ENCODE data around the gene ADARB2. TPM values are rescaled to one million over a fixed set of nuclear protein-coding genes. Genes with fewer than 3 reads are reported as not detected.

The ADARB2 gene
- total and polyA plus RNA-seq, 4 donors = 0.22 to 1.3 (median 0.55) TPM

GRCh38 chr10:1142596-1142995, 594.7 kb downstream of the ADARB2 start:
- Histone ChIP-seq H3K9ac (ENCODE audit: insufficient read depth in 1 of 2, low read length in 2 of 2) (no peak overlapping the region), H3K27ac (ENCODE audit: low read depth in 1 of 2, low read length in 1 of 2) (no peak overlapping the region), H3K4me3 (no peak overlapping the region), H3K4me1 (ENCODE audit: control insufficient read depth in 5 of 5, insufficient read depth in 5 of 5, low read length in 5 of 5) (no peaks in the 10 kb centered on the region), H3K9me3 (ENCODE audit: control insufficient read depth in 4 of 4, insufficient read depth in 3 of 4, low read length in 3 of 4) (peaks cover 0 to 10% (median 4%) of the 10 kb centered on the region in 4 donors), H3K27me3 (ENCODE audit: control insufficient read depth in 3 of 3, insufficient read depth in 3 of 3, low read length in 2 of 3) (no peaks in the 10 kb centered on the region), H3K36me3 (ENCODE audit: control insufficient read depth in 4 of 4, insufficient read depth in 4 of 4, low read length in 4 of 4) (no peaks in the 10 kb centered on the region)
- WGBS, 2 donors = 53 to 64% methylated on average over 3 of the region's 3 CpGs
- no peak for TF ChIP-seq CTCF (IDR thresholded peaks at IDR 0.05; ENCODE audit: control extremely low read depth, extremely low read depth)
- ATAC-seq (ENCODE audit: insufficient read depth, low FRiP score) (no peak), DNase-seq (no peak)

- ATAC-seq (ENCODE audit: insufficient read depth, low FRiP score) (no peak), DNase-seq (no peak)
- Histone ChIP-seq H3K27me3 (ENCODE audit: control insufficient read depth in 3 of 3, insufficient read depth in 3 of 3, low read length in 2 of 3) (no peaks in the 10 kb centered on the region), H3K27ac (ENCODE audit: low read depth in 1 of 2, low read length in 1 of 2) (no peak overlapping the region), H3K9ac (ENCODE audit: insufficient read depth in 1 of 2, low read length in 2 of 2) (no peak overlapping the region), H3K4me1 (ENCODE audit: control insufficient read depth in 5 of 5, insufficient read depth in 5 of 5, low read length in 5 of 5) (no peaks in the 10 kb centered on the region), H3K4me3 (no peak overlapping the region), H3K36me3 (ENCODE audit: control insufficient read depth in 4 of 4, insufficient read depth in 4 of 4, low read length in 4 of 4) (no peaks in the 10 kb centered on the region), H3K9me3 (ENCODE audit: control insufficient read depth in 4 of 4, insufficient read depth in 3 of 4, low read length in 3 of 4) (peaks cover 0 to 9% (median 4%) of the 10 kb centered on the region in 4 donors)
- TF ChIP-seq CTCF (IDR thresholded peaks at IDR 0.05; ENCODE audit: control extremely low read depth, extremely low read depth) = no peak
- WGBS, 2 donors = 93% methylated on average over 11 of the region's 11 CpGs
Measured at GRCh38 chr10:1141701-1142100, 595.6 kb downstream of the ADARB2 start.

GRCh38 chr10:1141261-1141660, 596.1 kb downstream of the ADARB2 start:
- WGBS, 2 donors = 60 to 63% methylated on average over 7 of the region's 7 CpGs
- H3K9me3 ChIP-seq (ENCODE audit: control insufficient read depth in 4 of 4, insufficient read depth in 3 of 4, low read length in 3 of 4) = peaks cover 0 to 6% (median 4%) of the 10 kb centered on the region in 4 donors
- H3K27ac ChIP-seq (ENCODE audit: low read depth in 1 of 2, low read length in 1 of 2) = no peak overlapping the region
- H3K4me3 ChIP-seq = no peak overlapping the region
- DNase-seq (no peak), ATAC-seq (ENCODE audit: insufficient read depth, low FRiP score) (no peak)
- TF ChIP-seq CTCF (IDR thresholded peaks at IDR 0.05; ENCODE audit: control extremely low read depth, extremely low read depth) = no peak
- H3K27me3 ChIP-seq (ENCODE audit: control insufficient read depth in 3 of 3, insufficient read depth in 3 of 3, low read length in 2 of 3) = no peaks in the 10 kb centered on the region
- H3K9ac ChIP-seq (ENCODE audit: insufficient read depth in 1 of 2, low read length in 2 of 2) = no peak overlapping the region
- H3K4me1 ChIP-seq (ENCODE audit: control insufficient read depth in 5 of 5, insufficient read depth in 5 of 5, low read length in 5 of 5) = no peaks in the 10 kb centered on the region
- H3K36me3 ChIP-seq (ENCODE audit: control insufficient read depth in 4 of 4, insufficient read depth in 4 of 4, low read length in 4 of 4) = no peaks in the 10 kb centered on the region

- Histone ChIP-seq H3K4me1 (ENCODE audit: control insufficient read depth in 5 of 5, insufficient read depth in 5 of 5, low read length in 5 of 5) (no peaks in the 10 kb centered on the region), H3K9ac (ENCODE audit: insufficient read depth in 1 of 2, low read length in 2 of 2) (no peak overlapping the region), H3K27me3 (ENCODE audit: control insufficient read depth in 3 of 3, insufficient read depth in 3 of 3, low read length in 2 of 3) (no peaks in the 10 kb centered on the region), H3K36me3 (ENCODE audit: control insufficient read depth in 4 of 4, insufficient read depth in 4 of 4, low read length in 4 of 4) (no peaks in the 10 kb centered on the region), H3K27ac (ENCODE audit: low read depth in 1 of 2, low read length in 1 of 2) (no peak overlapping the region), H3K9me3 (ENCODE audit: control insufficient read depth in 4 of 4, insufficient read depth in 3 of 4, low read length in 3 of 4) (peaks cover 0 to 6% (median 3%) of the 10 kb centered on the region in 4 donors), H3K4me3 (no peak overlapping the region)
- 80 to 85% methylated on average over 1 of the region's 1 CpG for WGBS, 2 donors
- no peak for TF ChIP-seq CTCF (IDR thresholded peaks at IDR 0.05; ENCODE audit: control extremely low read depth, extremely low read depth)
- no peak for DNase-seq
- ATAC-seq (ENCODE audit: insufficient read depth, low FRiP score) = no peak
Measured at GRCh38 chr10:1138529-1138928, 598.8 kb downstream of the ADARB2 start.
